HCT116 (cell line): Measurements from ENCODE around the gene KLF4. TPM values are rescaled to one million over a fixed set of nuclear protein-coding genes. Genes with fewer than 3 reads are reported as not detected.

Experiments
- ATAC-seq: fragments of 200-7000 bp; cut with Tn5 transposase; 2 replicates; pipeline ENCODE4 v1.9.1; 2020; ENCODE audit warnings: mild to moderate bottlenecking, moderate library complexity
- BruUV-seq: library from RNA; stranded (reverse); fragments of 400-500 nt; replicated peaks from 2 replicates; lab custom pipeline; 2021; lab: Mats Ljungman, UMichigan
- CTCF ChIA-PET: fragments of 300-600 bp; sonication (Branson Sonifier 250); formaldehyde crosslinking; loops from one replicate; lab custom pipeline; 2021; ENCODE audit warnings: antibody characterized with exemption; lab: Charles Lee
- POLR2A ChIA-PET: fragments of 300-600, 350-600 bp; sonication (Branson Sonifier 250); formaldehyde crosslinking; loops from one replicate; lab custom pipeline; 2021; ENCODE audit warnings: antibody characterized with exemption; lab: Charles Lee
- RAD21 ChIA-PET, 2 experiments: fragments of 300-600 bp; sonication (Branson Sonifier 250); formaldehyde crosslinking; loops; one replicate each; lab custom pipeline; 2023; ENCODE audit warnings: low total read pairs in 2 of 2; ENCODE audit not compliant: uncharacterized antibody in 2 of 2, unreplicated experiment in 2 of 2, low non-redundant PET in 1 of 2; lab: Charles Lee
- DNase-seq: peaks from one replicate; pipeline ENCODE4 v3.0.0-alpha.2; 2010; ENCODE audit warnings: low read depth, low spot score
- H2AFZ ChIP-seq: fragments of 200-600 bp; shearing (Covaris generic), sonication (generic); 2 replicates; pipeline ENCODE4 v1.6.1; 2017; ENCODE audit warnings: low read depth, mixed run types, mixed read lengths, antibody characterized with exemption, low read length; ENCODE audit not compliant: poor library complexity, severe bottlenecking
- H3K27ac ChIP-seq: 2 replicates; pipeline ENCODE4 v1.5.1; 2012; ENCODE audit warnings: low read depth, low read length
- H3K27me3 ChIP-seq: fragments of 200-600 bp; sonication (generic); 2 replicates; pipeline ENCODE4 v1.6.1; 2016; ENCODE audit warnings: mixed run types, low read length, mixed read lengths; ENCODE audit not compliant: insufficient read depth
- H3K36me3 ChIP-seq, 2 experiments: fragments of 200-500 bp in 1 of 2; fragments of 200-600 bp in 1 of 2; sonication (Bioruptor generic) in 1 of 2; sonication (generic) in 1 of 2; 2 replicates each; pipeline versions ENCODE4 v1.5.1 to v1.6.1; 2014 to 2016; ENCODE audit warnings: low read length in 2 of 2, inconsistent platforms in 1 of 2, mixed read lengths in 1 of 2, mixed run types in 1 of 2; ENCODE audit not compliant: insufficient read depth in 2 of 2, control insufficient read depth in 1 of 2
- H3K4me1 ChIP-seq, 2 experiments: fragments of 200-600 bp in 1 of 2; sonication (generic) in 1 of 2; 2 replicates each; pipeline versions ENCODE4 v1.5.1 to v1.6.1; 2012 to 2017; ENCODE audit warnings: low read length in 2 of 2, inconsistent platforms in 1 of 2, mild to moderate bottlenecking in 1 of 2, mixed read lengths in 1 of 2, mixed run types in 1 of 2, moderate library complexity in 1 of 2; ENCODE audit not compliant: insufficient read depth in 2 of 2, control insufficient read depth in 1 of 2
- H3K4me2 ChIP-seq: fragments of 200-600 bp; sonication (generic); 2 replicates; pipeline ENCODE4 v1.6.1; 2017; ENCODE audit warnings: mixed run types, low read length, mixed read lengths
- H3K4me3 ChIP-seq, 2 experiments: fragments of 200-600 bp in 1 of 2; sonication (generic) in 1 of 2; replicated peaks in 1 of 2; 2 replicates each; pipeline ENCODE4 v1.5.1; 2011 to 2016; ENCODE audit warnings: low read length in 2 of 2, control low read depth in 1 of 2, low read depth in 1 of 2, mild to moderate bottlenecking in 1 of 2, mixed read lengths in 1 of 2, mixed run types in 1 of 2
- H3K79me2 ChIP-seq: fragments of 200-600 bp; sonication (generic); 2 replicates; pipeline ENCODE4 v1.6.1; 2017; ENCODE audit warnings: mild to moderate bottlenecking, mixed run types, low read length, moderate library complexity, mixed read lengths; ENCODE audit not compliant: insufficient read depth
- H3K9ac ChIP-seq: fragments of 200-600 bp; sonication (generic); 2 replicates; pipeline ENCODE4 v1.6.1; 2016; ENCODE audit warnings: low read length, mixed read lengths
- H3K9me2 ChIP-seq: fragments of 200-600 bp; sonication (generic), shearing (Covaris generic); 2 replicates; pipeline ENCODE4 v1.6.1; 2017; ENCODE audit warnings: mixed run types, mild to moderate bottlenecking, moderate library complexity; ENCODE audit not compliant: insufficient read depth
- H3K9me3 ChIP-seq, 2 experiments: fragments of 200-500 bp in 1 of 2; fragments of 200-600 bp in 1 of 2; sonication (Bioruptor generic) in 1 of 2; sonication (generic) in 1 of 2; 2 replicates each; pipeline ENCODE4 v1.6.1; 2014 to 2017; ENCODE audit warnings: low read length in 2 of 2, mixed read lengths in 2 of 2, inconsistent platforms in 1 of 2, low read depth in 1 of 2, mild to moderate bottlenecking in 1 of 2, mixed run types in 1 of 2, moderate library complexity in 1 of 2; ENCODE audit not compliant: control insufficient read depth in 1 of 2, insufficient read depth in 1 of 2
- H4K20me1 ChIP-seq: fragments of 200-600 bp; sonication (generic), shearing (Covaris generic); 2 replicates; pipeline ENCODE4 v1.6.1; 2017; ENCODE audit warnings: mixed run types, mild to moderate bottlenecking, moderate library complexity; ENCODE audit not compliant: insufficient read depth
- ATF3 ChIP-seq: IDR thresholded peaks from 2 replicates; pipeline ENCODE4 v1.6.1; 2012
- CBX3 ChIP-seq: IDR thresholded peaks from 2 replicates; pipeline ENCODE4 v1.6.1; 2012; ENCODE audit warnings: low read depth
- EGR1 ChIP-seq: IDR thresholded peaks from 2 replicates; pipeline ENCODE4 v1.6.1; 2012; ENCODE audit warnings: low read depth
- ELF1 ChIP-seq: IDR thresholded peaks from 2 replicates; pipeline ENCODE4 v1.6.1; 2012; ENCODE audit warnings: low read depth, borderline replicate concordance
- EZH2 ChIP-seq: fragments of 200-600 bp; sonication (generic); IDR thresholded peaks from 2 replicates; pipeline ENCODE4 v1.6.1; 2017; ENCODE audit warnings: antibody characterized with exemption, mixed run types
- FOSL1 ChIP-seq: IDR thresholded peaks from 2 replicates; pipeline ENCODE4 v1.6.1; 2012; ENCODE audit warnings: low read depth
- JUND ChIP-seq: IDR thresholded peaks from 2 replicates; pipeline ENCODE4 v1.6.1; 2012
- POLR2A ChIP-seq: IDR thresholded peaks from 2 replicates; pipeline ENCODE4 v1.7.0; 2011; ENCODE audit warnings: borderline replicate concordance; ENCODE audit not compliant: insufficient read depth, insufficient read length; ENCODE audit errors: extremely low read depth
- RAD21 ChIP-seq: IDR thresholded peaks from 2 replicates; pipeline ENCODE4 v1.6.1; 2012; ENCODE audit warnings: low read depth, mild to moderate bottlenecking
- SIN3A ChIP-seq: IDR thresholded peaks from 2 replicates; pipeline ENCODE4 v1.6.1; 2012; ENCODE audit warnings: low read depth
- SP1 ChIP-seq: IDR thresholded peaks from 2 replicates; pipeline ENCODE4 v1.6.1; 2012; ENCODE audit warnings: low read depth
- SRF ChIP-seq: IDR thresholded peaks from 2 replicates; pipeline ENCODE4 v1.6.1; 2012; ENCODE audit warnings: low read depth
- TCF7L2 ChIP-seq: IDR thresholded peaks from 2 replicates; pipeline ENCODE4 v1.7.0; 2011; ENCODE audit warnings: borderline replicate concordance, inconsistent platforms; ENCODE audit not compliant: insufficient read depth, insufficient read length; ENCODE audit errors: extremely low read depth
- ZFX ChIP-seq: fragments of 450-650 bp; IDR thresholded peaks from 2 replicates; pipeline ENCODE4 v1.6.1; 2017
- ZNF274 ChIP-seq: fragments of 200-500 bp; sonication (Bioruptor generic); IDR thresholded peaks from 2 replicates; pipeline ENCODE4 v1.6.1; 2014; ENCODE audit warnings: mild to moderate bottlenecking, low read depth, low read length, inconsistent platforms
- intact Hi-C: fragments of 100-400 bp; cut with micrococcal nuclease; formaldehyde crosslinking; loops from 2 replicates; pipeline ENCODE4 v1.10.0; 2022
- total RNA-seq: library from RNA; stranded (reverse); gene quantifications from one replicate; pipeline ENCODE4 v1.2.1, GENCODE V29; 2021; ENCODE audit not compliant: unreplicated experiment
- TF ChIP-seq, protein P1 (sequence below): IDR thresholded peaks from 2 replicates; pipeline ENCODE4 v1.6.1; 2011; ENCODE audit warnings: mild to moderate bottlenecking, low read length, moderate library complexity; ENCODE audit not compliant: insufficient replicate concordance; ENCODE audit errors: extremely low read depth

The KLF4 gene
- total RNA-seq, 1 experiment from 2014 or later = 92.8 TPM

GRCh38 chr9:107518037-107518807 is 28.7 kb upstream of the KLF4 start:
- no peak overlapping the region for H3K27ac ChIP-seq
- BruUV-seq = no TSS peak
- CTCF ChIA-PET = no interaction called here

GRCh38 chr9:107513464-107514100 is 24.0 kb upstream of the KLF4 start:
- ChIA-PET POLR2A (no interaction called here), RAD21 (no interaction called here), CTCF (interaction anchor here (0.7 kb wide), 1 partner anchor 25 kb away, joined by 3 read pairs; no protein-coding TSS in a partner anchor)
- Histone ChIP-seq H3K4me3 (no peak overlapping the region), H3K9ac (no peak overlapping the region), H3K27me3 (no peaks in the 10 kb centered on the region), H4K20me1 (no peaks in the 10 kb centered on the region), H3K9me3 (no peaks in the 10 kb centered on the region), H3K4me2 (no peak overlapping the region), H3K9me2 (no peaks in the 10 kb centered on the region), H3K27ac (no peak overlapping the region), H3K79me2 (no peaks in the 10 kb centered on the region), H3K36me3 (no peaks in the 10 kb centered on the region), H2AFZ (no peak overlapping the region), H3K4me1 (no peaks in the 10 kb centered on the region)
- ATAC-seq (no peak), DNase-seq (no peak)
- no TSS peak for BruUV-seq
- intact Hi-C loops = no loop called here
- no peak for TF ChIP-seq SP1
- TF ChIP-seq POLR2A = no peak
- TF ChIP-seq, protein P1, sequence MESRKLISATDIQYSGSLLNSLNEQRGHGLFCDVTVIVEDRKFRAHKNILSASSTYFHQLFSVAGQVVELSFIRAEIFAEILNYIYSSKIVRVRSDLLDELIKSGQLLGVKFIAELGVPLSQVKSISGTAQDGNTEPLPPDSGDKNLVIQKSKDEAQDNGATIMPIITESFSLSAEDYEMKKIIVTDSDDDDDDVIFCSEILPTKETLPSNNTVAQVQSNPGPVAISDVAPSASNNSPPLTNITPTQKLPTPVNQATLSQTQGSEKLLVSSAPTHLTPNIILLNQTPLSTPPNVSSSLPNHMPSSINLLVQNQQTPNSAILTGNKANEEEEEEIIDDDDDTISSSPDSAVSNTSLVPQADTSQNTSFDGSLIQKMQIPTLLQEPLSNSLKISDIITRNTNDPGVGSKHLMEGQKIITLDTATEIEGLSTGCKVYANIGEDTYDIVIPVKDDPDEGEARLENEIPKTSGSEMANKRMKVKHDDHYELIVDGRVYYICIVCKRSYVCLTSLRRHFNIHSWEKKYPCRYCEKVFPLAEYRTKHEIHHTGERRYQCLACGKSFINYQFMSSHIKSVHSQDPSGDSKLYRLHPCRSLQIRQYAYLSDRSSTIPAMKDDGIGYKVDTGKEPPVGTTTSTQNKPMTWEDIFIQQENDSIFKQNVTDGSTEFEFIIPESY = no peak
- TF ChIP-seq ZNF274 = no peak
- TF ChIP-seq EZH2 = no peak
- no peak for TF ChIP-seq EGR1
- no peak for TF ChIP-seq CBX3
- TF ChIP-seq SIN3A = no peak
- TF ChIP-seq FOSL1 = no peak

More at GRCh38 chr9:107518037-107518807, 28.7 kb upstream of the KLF4 start:
- Histone ChIP-seq H3K27me3 (no peaks in the 10 kb centered on the region), H3K4me3 (no peak overlapping the region), H2AFZ (no peak overlapping the region), H3K4me1 (no peaks in the 10 kb centered on the region), H3K9me2 (no peaks in the 10 kb centered on the region), H4K20me1 (no peaks in the 10 kb centered on the region), H3K9ac (no peak overlapping the region), H3K9me3 (no peaks in the 10 kb centered on the region), H3K4me2 (no peak overlapping the region), H3K79me2 (no peaks in the 10 kb centered on the region), H3K36me3 (no peaks in the 10 kb centered on the region)
- ATAC-seq = no peak
- no peak for DNase-seq
- intact Hi-C loops = no loop called here
- RAD21 ChIA-PET = no interaction called here
- no peak for TF ChIP-seq ZFX
- no peak for TF ChIP-seq POLR2A
- TF ChIP-seq ZNF274 = no peak
- no peak for TF ChIP-seq JUND
- no peak for TF ChIP-seq ATF3
- no peak for TF ChIP-seq ELF1
- no peak for TF ChIP-seq RAD21
- TF ChIP-seq EGR1 = no peak
- no peak for TF ChIP-seq SRF
- no peak for TF ChIP-seq CBX3
- no peak for TF ChIP-seq TCF7L2
- POLR2A ChIA-PET = no interaction called here
